Raji (cell line): ENCODE data around the gene PRR15L.

Experiments
- POLR2A ChIP-seq: IDR thresholded peaks from 2 replicates; pipeline ENCODE4 v1.6.1; 2011; ENCODE audit warnings: low read depth, low read length, control low read depth; ENCODE audit not compliant: insufficient read depth

PRR15L gene

DNA sequence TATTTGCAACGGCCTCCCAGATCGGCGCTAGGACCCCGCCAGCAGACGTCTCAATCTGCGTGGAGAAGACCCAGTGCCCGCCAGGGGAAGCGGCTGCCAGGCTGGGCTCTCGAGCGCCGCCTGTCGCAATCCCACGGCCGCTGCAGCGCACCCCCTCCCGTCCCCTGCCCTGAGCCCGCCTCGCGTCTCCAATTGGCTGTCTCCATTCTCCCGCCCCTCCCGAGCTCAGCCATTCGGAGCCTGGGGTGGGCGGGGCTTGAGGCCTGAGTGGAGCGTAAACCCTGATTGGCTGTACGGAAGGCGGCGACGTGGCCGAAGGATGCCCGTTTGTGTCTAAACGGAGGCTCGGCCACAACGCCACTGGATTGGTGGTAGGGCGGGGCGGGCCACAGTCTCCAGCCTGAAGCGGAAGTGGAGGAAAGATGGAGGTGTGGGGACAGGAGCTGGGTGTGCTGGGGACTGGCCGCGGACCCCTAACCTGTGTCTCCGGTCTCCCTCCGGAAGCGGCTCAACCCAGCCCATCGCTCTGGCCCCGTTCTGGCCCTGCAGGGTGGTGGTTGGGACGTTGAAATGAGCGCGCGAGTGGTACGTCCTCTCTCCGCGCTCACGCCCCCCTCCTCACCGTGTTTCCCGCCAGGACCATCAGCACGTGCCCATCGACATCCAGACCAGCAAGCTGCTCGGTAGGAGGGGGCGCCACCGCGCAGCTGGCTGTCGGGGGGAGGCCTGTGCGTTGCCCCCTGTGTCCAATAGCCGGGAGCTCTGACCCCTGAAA, 13.2 kb upstream of the PRR15L start, which contains the start of gene CDK5RAP3:
TSS of gene CDK5RAP3 (plus strand) at position 389 of the 775 bp plus-strand sequence. CDS start at position 423, 34 bp downstream.
- TF ChIP-seq POLR2A, result peak; percentile 93

DNA sequence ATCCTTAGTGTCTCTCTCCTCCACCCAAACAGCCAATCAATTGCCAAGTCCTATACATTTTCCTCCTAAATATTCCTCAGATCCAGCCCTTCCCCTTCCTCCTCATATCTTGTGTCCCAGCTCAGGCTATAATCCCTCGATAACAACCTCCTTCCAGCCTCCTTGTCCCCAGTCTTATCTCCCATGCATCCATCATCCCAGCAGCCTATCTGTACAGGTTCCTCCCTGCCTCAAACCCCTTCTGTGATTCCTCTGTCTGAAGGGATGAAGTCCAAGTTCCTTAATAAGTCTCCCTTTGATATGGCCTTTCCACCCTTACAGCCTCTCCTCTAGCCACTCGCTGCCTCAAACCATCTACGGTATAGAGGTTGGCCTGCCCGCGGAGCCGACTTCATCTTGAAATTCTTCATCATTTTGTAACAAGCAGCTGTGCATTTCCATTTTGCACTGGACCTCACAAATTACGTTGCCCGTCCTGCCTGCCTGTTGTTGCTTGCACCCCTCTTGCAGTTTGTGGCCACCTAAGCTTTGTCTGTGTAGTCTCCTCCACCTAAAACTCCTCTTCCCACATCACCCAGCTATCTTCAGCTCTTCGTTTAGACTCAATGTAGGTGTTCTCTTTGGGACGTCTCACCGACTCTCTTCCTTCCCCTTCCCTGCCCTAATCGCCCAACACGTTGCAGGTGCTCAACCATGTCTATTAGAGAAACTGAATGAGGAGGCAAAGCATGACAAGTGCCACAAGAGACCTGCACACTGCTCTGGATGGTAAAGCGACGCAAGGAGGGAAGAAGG, 12.4 kb upstream of the PRR15L start:
- TF ChIP-seq POLR2A, result no peak

DNA sequence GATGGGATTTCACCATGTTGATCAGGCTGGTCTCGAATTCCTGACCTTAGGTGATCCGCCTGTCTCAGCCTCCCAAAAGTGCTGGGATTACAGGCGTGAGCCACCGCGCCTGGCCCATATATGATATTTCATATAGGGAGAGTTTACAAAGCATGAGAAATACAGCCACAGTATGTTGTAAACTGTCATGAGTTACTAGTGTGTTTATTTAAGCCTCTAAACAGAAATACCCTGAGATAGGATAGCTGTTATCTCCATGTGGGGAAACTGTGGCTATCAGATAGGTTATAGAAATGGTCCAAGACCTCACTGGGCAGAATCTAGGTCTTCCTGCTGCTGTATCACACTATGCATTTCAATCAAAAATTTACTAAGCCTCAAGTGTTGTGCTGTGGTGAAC, 11.2 kb upstream of the PRR15L start:
- TF ChIP-seq POLR2A, result no peak

DNA sequence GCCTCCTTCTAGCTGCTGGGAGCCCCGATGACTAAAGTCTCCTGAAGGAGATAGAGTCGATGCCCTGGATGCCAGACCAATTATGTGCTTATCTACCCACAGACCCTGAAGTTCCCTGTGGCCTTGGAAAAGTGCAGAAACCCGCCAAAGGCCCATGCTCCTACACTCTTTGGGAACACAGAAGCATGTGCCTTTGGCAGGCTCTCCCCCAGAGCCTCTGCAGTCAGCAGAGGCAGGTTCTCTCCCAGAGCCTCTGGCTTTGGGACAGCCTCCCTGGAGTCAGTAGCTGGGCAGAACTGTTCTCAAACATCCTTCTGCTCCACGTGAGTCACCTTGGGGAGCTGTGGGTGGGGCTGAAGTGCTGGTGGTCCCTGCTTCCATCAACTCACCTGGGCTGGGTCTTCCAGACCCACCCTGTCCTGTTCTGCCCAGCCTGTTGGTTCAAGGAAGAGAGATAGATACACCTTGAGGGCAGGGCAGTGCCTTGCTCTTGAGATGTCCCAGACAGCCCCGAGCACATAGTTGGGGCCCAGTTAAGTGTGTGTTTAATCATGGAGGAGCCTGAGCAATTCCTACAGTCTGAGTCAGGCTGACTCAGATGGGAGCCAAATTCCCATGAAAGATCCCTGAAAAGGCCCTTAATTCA, 10.0 kb upstream of the PRR15L start:
- no peak for TF ChIP-seq POLR2A

DNA sequence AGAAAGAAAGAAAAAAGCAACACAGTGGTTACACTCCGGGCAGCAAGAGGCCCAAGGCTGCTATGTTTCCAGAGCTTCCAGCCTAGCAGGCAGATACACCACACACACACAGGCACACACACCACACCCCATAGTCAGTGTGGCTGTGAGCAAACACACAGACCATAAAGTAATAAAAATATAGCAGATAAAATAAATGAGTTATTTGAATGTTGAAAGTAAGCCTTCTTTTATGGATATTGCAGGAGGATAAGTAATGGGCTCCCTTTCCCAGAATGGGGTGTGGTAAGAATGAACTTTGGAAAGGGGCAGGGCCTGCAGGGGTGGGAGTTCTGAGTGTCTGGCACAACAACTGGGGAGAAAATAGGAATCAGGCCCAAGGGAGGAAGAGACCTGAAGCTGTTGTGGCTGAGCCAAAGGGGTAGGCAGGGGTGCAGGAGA, 8.4 kb upstream of the PRR15L start:
- TF ChIP-seq POLR2A, result no peak

DNA sequence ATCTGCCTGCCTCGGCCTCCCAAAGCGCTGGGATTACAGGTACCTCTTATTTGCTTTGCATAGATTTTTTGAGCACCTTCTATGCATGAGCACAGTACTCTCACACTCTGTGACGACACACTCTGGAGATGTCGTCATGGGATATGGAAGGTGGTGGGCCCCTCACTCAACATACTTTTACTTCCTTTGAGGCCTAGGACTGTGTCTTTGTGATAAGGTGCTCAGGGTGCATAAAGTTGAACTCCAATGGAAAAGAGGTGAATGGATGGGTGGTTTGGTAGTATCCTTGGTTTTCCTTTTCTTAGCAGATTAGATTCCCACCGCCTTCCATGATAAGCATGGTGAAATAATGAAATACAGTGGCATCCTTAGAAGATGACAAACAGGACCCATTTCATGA, 7.2 kb upstream of the PRR15L start:
- no peak for TF ChIP-seq POLR2A

DNA sequence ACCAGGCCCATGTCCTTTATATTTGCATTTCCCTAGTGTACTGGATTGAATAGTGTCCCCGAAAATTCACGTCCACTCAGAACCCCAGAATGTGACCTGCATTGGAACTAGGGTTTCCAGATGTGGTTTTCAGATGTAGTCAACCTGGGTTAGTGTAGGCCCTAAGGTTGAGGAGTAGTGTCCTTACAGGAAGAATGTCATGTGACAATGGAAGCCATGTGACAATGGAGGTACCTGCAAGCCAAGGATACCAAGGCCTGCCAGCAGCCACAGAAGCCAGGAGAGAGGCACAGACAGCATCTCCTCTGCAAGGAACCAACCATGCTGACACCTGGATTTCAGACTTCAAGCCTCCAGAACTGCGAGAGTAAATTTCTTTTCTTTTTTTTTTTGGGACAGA, 5.2 kb upstream of the PRR15L start:
- no peak for TF ChIP-seq POLR2A

DNA sequence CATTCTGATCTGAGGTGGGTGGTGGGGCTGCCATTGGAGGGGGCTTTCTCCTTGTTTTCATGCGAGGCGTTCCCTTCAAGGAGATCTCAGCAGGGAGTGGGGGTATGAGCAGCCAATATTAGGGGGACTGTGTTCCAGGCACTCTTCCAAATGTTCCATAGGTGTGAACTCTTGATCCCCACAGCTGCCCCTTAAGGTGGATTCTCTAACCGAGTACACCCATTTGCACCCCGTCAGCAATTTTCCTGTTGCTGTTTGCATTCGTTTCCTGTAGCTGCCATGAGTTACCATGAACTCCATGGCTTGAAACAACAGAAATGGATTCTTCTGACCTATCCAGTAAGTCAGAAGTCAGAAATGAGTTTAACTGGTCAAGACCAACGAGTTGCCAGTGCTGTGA, 3.7 kb upstream of the PRR15L start:
- TF ChIP-seq POLR2A, result no peak

DNA sequence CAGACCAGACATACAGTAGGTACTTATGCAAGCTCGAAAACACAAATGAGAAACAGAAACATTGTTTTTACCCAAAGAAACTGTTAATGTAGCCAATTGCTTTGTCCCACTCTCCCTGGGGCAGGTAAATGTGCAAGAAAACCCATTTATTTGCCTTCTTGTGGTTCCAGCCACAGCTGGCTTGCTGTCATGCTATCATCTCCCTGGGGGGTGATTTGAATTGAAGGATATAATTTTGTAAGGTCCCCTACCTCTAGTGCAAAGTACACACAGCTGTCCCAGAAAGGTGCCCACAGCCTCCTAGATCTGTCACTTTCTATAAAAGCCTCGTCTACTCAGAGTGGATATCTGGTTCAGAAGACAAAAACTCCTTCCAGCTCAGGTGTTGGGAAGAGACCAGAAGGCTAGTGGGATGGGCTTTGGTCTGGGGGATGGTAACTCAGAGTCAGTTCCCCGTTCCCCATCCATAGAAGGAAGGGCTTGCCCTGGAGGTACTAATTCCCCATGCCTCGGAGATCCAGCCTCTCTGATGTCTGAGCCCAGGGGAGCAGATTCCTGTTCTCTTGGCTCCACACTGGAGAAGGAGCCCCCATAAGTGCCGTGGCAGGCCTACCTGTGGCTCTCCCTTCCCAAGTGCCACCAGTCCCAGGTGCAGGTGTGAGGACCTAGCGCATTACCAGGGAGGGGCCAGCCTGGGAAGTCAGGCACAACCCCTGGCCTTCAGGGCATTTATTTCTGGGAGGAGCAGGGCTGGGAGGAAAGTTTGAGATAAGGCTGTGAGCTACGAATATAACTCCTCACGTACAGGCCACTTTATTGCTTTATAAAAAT, 2.4 kb upstream of the PRR15L start:
- TF ChIP-seq POLR2A, result no peak

DNA sequence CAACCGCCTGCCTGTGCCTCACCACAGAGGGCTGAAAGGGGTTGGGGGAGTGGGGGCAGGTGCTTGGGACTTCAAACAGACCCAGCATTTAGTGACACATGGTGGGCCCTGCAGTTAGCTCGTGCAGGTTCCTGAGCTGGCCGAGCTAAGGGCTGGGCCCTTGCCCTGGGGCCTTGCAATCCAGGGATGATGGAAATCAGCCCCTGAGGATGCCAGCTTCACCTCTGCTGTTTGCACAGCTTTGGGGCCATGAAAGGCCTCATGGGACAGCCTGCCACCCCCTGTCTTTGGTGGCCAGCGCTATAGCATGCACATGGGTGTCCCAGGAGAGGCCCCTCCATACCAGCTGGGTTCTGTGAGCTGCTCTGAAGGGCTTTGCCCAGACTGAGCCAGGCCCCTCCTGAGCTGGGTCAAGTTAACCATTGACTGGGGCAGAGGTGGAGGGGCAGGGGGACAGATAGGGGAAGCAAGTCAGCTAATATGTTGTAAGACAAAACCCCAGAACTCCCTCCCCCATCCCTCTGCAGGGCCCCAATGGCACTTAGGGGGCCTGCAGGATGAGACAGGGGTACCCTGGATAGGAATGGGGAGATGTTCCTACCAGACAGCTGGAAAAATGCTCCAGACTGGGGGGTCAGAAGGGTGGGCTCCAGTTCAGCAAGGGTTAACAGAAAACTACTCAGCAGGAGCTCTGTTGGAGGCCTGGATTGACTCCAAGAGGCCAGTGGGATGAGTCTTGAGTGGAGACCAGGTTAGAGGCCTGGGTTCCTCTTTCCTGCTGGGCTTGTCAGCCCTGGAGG, 692 bp downstream of the PRR15L start:
- no peak for TF ChIP-seq POLR2A

DNA sequence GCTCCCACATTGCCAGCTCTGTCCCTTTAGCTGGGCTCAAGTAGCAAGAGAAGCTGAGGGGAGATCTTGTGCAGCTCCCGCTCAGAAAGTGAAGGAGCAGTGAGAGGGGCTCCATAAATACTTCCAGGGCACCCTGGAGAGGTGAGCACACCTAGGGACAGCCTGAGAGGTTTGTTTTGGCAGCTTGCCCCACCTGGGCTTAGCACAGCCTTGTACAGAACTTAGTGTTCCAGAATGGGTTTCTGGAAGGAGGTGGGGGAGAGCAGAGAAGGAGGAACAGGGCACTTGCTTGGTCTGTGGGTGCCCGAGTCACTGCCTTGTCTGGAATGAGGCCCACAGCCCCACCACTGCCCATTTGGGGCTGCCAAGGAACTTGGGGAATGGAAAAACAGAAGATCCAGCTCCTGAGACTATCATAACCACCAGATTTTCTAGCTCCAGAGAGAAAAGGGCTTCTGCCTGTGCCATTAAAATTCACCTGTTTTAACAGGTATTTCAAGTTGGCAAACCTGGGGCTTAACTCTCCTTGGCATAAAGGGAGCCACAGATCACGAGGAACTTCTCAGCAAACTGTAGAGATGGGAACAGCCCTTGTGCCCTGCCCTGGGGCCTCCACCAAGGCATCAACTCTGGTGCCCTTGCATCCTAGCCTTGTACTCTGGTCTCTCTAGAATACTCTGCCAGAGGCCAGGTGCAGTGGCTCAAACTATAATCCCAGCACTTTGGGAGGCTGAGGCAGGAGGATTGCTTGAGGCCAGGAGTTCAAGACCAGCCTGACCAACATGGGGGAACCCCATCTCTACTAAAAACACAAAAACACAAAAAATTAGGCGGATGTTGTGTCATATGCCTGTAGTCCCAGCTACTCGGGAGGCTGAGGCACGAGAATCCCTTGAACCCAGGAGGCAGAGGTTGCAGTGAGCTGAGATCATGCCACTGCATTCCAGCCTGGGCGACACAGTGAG, 1.9 kb downstream of the PRR15L start:
- no peak for TF ChIP-seq POLR2A

DNA sequence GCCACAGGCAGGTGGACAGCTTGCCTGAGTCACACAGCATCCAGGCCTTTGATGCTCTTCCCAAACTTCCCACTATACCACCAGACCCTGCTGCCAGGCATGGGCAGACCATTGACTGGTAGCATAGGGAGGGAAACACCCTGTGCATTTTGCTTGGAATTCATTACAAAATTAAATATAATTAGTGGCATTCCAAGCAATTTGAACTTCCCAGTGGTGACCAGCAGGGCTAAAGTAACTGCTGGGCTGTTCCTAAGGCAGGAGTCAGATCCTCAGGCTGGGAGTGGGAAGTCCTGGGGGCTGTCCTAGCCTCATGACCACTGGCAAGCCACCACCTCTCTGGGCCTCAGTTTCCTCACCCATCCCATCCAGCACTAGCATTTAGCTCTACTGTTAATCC, 3.8 kb downstream of the PRR15L start:
- TF ChIP-seq POLR2A, result no peak

DNA sequence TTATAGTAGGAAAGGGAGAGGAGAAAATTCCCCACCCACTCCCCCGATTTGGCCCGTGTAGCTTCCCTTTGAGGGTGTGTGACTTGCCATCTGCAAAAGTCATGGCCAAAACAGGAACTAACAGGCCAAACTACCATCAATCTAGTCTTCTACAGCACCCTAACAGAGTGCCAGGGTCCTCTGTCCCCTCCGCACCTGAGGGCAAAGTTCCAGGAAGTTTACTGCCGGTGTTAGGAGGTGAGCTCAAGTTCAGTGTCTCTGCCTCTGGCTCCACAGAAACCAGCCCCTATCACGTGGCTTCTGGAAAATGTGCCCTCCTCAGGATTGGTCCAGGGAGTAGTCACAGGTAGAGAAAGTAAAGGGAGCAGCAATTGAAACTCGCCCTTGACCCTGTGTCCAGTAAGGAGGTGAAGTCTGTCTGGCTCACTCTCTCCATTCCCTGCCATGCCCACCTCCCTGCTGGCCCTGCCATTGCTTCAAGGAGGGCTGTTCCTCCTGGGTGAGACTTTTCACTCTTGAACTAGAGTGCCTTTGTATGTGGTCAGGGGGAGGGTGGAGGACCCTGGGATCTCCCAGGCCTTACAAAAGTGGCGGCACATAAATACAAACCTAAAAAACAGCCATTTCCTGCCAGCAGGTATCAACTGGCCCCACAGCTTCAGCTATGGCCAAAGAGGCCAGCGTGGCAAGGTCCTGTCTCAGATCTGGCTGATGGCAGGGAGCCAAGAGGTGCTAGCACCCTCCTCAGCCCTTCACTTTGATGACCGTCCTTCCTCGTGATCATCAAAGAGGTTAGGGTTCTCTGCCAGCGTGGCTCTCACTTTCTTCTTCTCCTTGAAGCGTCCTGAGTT, 5.3 kb downstream of the PRR15L start:
- TF ChIP-seq POLR2A, result no peak
